VCaP (cell line): ENCODE data around the gene GCA.
A peak's percentile ranks its signal among the peaks of the same experiment; 100 is the strongest.

Experiments
- H3K27ac ChIP-seq: fragments of 450-650 bp; 2 replicates; pipeline ENCODE4 v1.5.1; 2017
- CTCF ChIP-seq: fragments of 450-650 bp; conservative IDR thresholded peaks from 2 replicates; pipeline ENCODE4 v1.5.1; 2017; ENCODE audit warnings: mild to moderate bottlenecking, moderate library complexity

GCA gene

GRCh38 chr2:162343824-162344616, at the start of gene GCA:
Gene GCA (plus strand): TSS chr2:162344132. CDS start chr2:162344249, 117 bp downstream.
- H3K27ac ChIP-seq, result peak within 1 kb of the TSS; percentile 71
- TF ChIP-seq CTCF, result no peak

GRCh38 chr2:162295009-162295408, 48.9 kb upstream of the GCA start:
- TF ChIP-seq CTCF, result no peak
- no peak overlapping the region for H3K27ac ChIP-seq

- no peak overlapping the region for H3K27ac ChIP-seq
- peak; percentile 80 for TF ChIP-seq CTCF
Measured at GRCh38 chr2:162297925-162298552, 45.9 kb upstream of the GCA start.

- no peak for TF ChIP-seq CTCF
- no peak overlapping the region for H3K27ac ChIP-seq
Measured at GRCh38 chr2:162298669-162299335, 45.1 kb upstream of the GCA start.

- no peak overlapping the region for H3K27ac ChIP-seq
- no peak for TF ChIP-seq CTCF
Measured at GRCh38 chr2:162300266-162300665, 43.7 kb upstream of the GCA start.

GRCh38 chr2:162301151-162301804, 42.7 kb upstream of the GCA start:
- peak; percentile 85 for TF ChIP-seq CTCF

GRCh38 chr2:162301877-162302276, 42.1 kb upstream of the GCA start:
- H3K27ac ChIP-seq, result no peak overlapping the region
- TF ChIP-seq CTCF, result no peak

More at GRCh38 chr2:162301151-162301804, 42.7 kb upstream of the GCA start:
- no peak overlapping the region for H3K27ac ChIP-seq
